H1 (cell line): ENCODE data around the gene MIOX. TPM values are rescaled to one million over a fixed set of nuclear protein-coding genes. Genes with fewer than 3 reads are reported as not detected.

Experiments
- FOSL1 ChIP-seq: IDR thresholded peaks from 2 replicates; pipeline ENCODE4 v1.6.1; 2011; ENCODE audit warnings: mild to moderate bottlenecking, low read depth, low read length, moderate library complexity; ENCODE audit not compliant: insufficient read depth
- NANOG ChIP-seq: IDR thresholded peaks from 2 replicates; pipeline ENCODE4 v1.6.1; 2011; ENCODE audit warnings: low read length, low read depth, mild to moderate bottlenecking, inconsistent platforms; ENCODE audit not compliant: insufficient read depth, poor library complexity, severe bottlenecking
- POLR2A ChIP-seq, 2 experiments: IDR thresholded peaks; 1 replicate in 1 of 2; 2 replicates in 1 of 2; pipeline ENCODE4 v1.6.1; 2011; ENCODE audit warnings: low read depth in 2 of 2, low read length in 2 of 2, mild to moderate bottlenecking in 2 of 2; ENCODE audit errors: control extremely low read depth in 1 of 2
- RFX5 ChIP-seq: IDR thresholded peaks from 2 replicates; pipeline ENCODE4 v1.6.1; 2011; ENCODE audit warnings: low read depth, low read length, improper control_type of control experiment, borderline replicate concordance
- RXRA ChIP-seq: IDR thresholded peaks from 2 replicates; pipeline ENCODE4 v1.6.1; 2011; ENCODE audit warnings: low read depth, mild to moderate bottlenecking, low read length, moderate library complexity; ENCODE audit not compliant: insufficient read depth
- SAP30 ChIP-seq: fragments of 300-600 bp; sonication (generic); IDR thresholded peaks from 2 replicates; pipeline ENCODE4 v1.7.1; 2012; ENCODE audit warnings: low read length, moderate library complexity, mild to moderate bottlenecking, inconsistent platforms; ENCODE audit not compliant: insufficient read depth, insufficient replicate concordance
- SRF ChIP-seq: IDR thresholded peaks from 2 replicates; pipeline ENCODE4 v1.6.1; 2011; ENCODE audit warnings: mild to moderate bottlenecking, low read depth, low read length, moderate library complexity
- TBP ChIP-seq: IDR thresholded peaks from 2 replicates; pipeline ENCODE4 v1.6.1; 2011; ENCODE audit warnings: low read depth, low read length, improper control_type of control experiment
- polyA plus RNA-seq, 7 experiments: library from polyadenylated mRNA; depleted of rRNA in 3 of 7; stranded (reverse) in 5 of 7; unstranded in 2 of 7; fragments of >200 nt in 5 of 7; fragments of 200-250 nt in 2 of 7; gene quantifications; 1 replicate in 5 of 7; 2 replicates in 1 of 7; 4 replicates in 1 of 7; pipeline versions ENCODE4 v1.2.1 to v1.2.3, GENCODE V29; 2011 to 2013; ENCODE audit warnings: missing spikeins in 2 of 7, mixed read lengths in 2 of 7
- total RNA-seq: library from RNA; stranded (reverse); fragmentation: NEBNext Ultra II Directional; extraction: Animal tissue kit (Norgen Biotek cat#: 25700); gene quantifications from 2 replicates; pipeline ENCODE4 v1.2.1, GENCODE V29; 2021
- TF ChIP-seq, protein P1 (sequence below): fragments of 300-600 bp; sonication (generic); IDR thresholded peaks from 2 replicates; pipeline ENCODE4 v1.7.1; 2012; ENCODE audit warnings: low read length, moderate library complexity, mild to moderate bottlenecking, inconsistent platforms; ENCODE audit not compliant: insufficient replicate concordance
- TF ChIP-seq, protein P2 (sequence below): IDR thresholded peaks from 2 replicates; pipeline ENCODE4 v1.6.1; 2011; ENCODE audit warnings: low read length, improper control_type of control experiment

Gene MIOX
- total and polyA plus RNA-seq, 2 of the 8 experiments (the other 6 are each of a cell fraction or from before 2014, with no cell fraction given): 0.30 to 0.32 TPM

DNA sequence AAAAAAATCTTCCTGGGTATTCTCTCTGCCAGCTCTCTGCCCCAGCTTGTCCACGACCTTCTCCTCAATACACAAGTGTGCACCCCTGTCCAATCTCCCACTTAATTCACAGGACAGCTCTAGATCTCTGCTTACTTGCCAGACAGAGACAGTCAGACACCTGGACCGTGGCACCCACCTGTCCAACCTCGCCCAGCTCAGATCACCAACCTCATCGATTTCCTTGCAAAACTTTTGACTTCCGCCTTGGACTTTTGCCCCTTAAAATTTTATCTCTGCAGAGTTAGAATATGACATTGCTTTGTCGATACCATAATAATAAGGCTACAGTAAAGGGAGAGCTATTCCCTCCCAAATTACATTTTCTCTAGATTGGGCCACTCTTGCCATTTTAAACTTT is 10.4 kb downstream of the MIOX start (continued):
- TF ChIP-seq, protein P1, sequence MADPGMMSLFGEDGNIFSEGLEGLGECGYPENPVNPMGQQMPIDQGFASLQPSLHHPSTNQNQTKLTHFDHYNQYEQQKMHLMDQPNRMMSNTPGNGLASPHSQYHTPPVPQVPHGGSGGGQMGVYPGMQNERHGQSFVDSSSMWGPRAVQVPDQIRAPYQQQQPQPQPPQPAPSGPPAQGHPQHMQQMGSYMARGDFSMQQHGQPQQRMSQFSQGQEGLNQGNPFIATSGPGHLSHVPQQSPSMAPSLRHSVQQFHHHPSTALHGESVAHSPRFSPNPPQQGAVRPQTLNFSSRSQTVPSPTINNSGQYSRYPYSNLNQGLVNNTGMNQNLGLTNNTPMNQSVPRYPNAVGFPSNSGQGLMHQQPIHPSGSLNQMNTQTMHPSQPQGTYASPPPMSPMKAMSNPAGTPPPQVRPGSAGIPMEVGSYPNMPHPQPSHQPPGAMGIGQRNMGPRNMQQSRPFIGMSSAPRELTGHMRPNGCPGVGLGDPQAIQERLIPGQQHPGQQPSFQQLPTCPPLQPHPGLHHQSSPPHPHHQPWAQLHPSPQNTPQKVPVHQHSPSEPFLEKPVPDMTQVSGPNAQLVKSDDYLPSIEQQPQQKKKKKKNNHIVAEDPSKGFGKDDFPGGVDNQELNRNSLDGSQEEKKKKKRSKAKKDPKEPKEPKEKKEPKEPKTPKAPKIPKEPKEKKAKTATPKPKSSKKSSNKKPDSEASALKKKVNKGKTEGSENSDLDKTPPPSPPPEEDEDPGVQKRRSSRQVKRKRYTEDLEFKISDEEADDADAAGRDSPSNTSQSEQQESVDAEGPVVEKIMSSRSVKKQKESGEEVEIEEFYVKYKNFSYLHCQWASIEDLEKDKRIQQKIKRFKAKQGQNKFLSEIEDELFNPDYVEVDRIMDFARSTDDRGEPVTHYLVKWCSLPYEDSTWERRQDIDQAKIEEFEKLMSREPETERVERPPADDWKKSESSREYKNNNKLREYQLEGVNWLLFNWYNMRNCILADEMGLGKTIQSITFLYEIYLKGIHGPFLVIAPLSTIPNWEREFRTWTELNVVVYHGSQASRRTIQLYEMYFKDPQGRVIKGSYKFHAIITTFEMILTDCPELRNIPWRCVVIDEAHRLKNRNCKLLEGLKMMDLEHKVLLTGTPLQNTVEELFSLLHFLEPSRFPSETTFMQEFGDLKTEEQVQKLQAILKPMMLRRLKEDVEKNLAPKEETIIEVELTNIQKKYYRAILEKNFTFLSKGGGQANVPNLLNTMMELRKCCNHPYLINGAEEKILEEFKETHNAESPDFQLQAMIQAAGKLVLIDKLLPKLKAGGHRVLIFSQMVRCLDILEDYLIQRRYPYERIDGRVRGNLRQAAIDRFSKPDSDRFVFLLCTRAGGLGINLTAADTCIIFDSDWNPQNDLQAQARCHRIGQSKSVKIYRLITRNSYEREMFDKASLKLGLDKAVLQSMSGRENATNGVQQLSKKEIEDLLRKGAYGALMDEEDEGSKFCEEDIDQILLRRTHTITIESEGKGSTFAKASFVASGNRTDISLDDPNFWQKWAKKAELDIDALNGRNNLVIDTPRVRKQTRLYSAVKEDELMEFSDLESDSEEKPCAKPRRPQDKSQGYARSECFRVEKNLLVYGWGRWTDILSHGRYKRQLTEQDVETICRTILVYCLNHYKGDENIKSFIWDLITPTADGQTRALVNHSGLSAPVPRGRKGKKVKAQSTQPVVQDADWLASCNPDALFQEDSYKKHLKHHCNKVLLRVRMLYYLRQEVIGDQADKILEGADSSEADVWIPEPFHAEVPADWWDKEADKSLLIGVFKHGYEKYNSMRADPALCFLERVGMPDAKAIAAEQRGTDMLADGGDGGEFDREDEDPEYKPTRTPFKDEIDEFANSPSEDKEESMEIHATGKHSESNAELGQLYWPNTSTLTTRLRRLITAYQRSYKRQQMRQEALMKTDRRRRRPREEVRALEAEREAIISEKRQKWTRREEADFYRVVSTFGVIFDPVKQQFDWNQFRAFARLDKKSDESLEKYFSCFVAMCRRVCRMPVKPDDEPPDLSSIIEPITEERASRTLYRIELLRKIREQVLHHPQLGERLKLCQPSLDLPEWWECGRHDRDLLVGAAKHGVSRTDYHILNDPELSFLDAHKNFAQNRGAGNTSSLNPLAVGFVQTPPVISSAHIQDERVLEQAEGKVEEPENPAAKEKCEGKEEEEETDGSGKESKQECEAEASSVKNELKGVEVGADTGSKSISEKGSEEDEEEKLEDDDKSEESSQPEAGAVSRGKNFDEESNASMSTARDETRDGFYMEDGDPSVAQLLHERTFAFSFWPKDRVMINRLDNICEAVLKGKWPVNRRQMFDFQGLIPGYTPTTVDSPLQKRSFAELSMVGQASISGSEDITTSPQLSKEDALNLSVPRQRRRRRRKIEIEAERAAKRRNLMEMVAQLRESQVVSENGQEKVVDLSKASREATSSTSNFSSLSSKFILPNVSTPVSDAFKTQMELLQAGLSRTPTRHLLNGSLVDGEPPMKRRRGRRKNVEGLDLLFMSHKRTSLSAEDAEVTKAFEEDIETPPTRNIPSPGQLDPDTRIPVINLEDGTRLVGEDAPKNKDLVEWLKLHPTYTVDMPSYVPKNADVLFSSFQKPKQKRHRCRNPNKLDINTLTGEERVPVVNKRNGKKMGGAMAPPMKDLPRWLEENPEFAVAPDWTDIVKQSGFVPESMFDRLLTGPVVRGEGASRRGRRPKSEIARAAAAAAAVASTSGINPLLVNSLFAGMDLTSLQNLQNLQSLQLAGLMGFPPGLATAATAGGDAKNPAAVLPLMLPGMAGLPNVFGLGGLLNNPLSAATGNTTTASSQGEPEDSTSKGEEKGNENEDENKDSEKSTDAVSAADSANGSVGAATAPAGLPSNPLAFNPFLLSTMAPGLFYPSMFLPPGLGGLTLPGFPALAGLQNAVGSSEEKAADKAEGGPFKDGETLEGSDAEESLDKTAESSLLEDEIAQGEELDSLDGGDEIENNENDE: no peak
- TF ChIP-seq NANOG (no peak), SAP30 (no peak), FOSL1 (no peak), TBP (no peak), SRF (no peak), RXRA (no peak), POLR2A (IDR thresholded peaks at IDR 0.05; ENCODE audit: control extremely low read depth in 1 of 2, low read depth in 2 of 2, low read length in 2 of 2) (no peak), RFX5 (no peak)
- TF ChIP-seq, protein P2, sequence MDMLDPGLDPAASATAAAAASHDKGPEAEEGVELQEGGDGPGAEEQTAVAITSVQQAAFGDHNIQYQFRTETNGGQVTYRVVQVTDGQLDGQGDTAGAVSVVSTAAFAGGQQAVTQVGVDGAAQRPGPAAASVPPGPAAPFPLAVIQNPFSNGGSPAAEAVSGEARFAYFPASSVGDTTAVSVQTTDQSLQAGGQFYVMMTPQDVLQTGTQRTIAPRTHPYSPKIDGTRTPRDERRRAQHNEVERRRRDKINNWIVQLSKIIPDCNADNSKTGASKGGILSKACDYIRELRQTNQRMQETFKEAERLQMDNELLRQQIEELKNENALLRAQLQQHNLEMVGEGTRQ: no peak
